Stimulated activated CD8-positive, alpha-beta memory T cell treated with anti-CD3 and anti-CD28 coated beads, Interleukin-4, amount 100 ng/mL, for 1 hour (primary cell): Measurements from ENCODE around the gene CSNK2A1.
A peak's percentile ranks its signal among the peaks of the same experiment; 100 is the strongest.
"Not testable (repeated sequence)": the region's sequence is repeated elsewhere in the genome, so short reads cannot be mapped to it uniquely, and the experiment has no call there.

ENCODE experiments used
- DNase-seq, 2 donors: peaks; one replicate each; pipeline ENCODE4 v3.0.0-alpha.2; 2020; ENCODE audit warnings: low read depth in 2 of 2, low spot score in 1 of 2

The CSNK2A1 gene

GRCh38 chr20:461254-462198, 82.1 kb downstream of the CSNK2A1 start:
- no peak for DNase-seq

GRCh38 chr20:460707-461106, 82.9 kb downstream of the CSNK2A1 start:
- no peak for DNase-seq

- no peak for DNase-seq
These were observed 83.4 kb downstream of the CSNK2A1 start for GRCh38 chr20:460180-460579.

- no peak for DNase-seq
These were observed 84.8 kb downstream of the CSNK2A1 start for GRCh38 chr20:458776-459175.

- no peak for DNase-seq
These were observed 88.6 kb downstream of the CSNK2A1 start for GRCh38 chr20:454951-455350.

- not testable (repeated sequence) for DNase-seq
These were observed 91.6 kb downstream of the CSNK2A1 start for GRCh38 chr20:452021-452420.

- no peak for DNase-seq
These were observed 97.9 kb downstream of the CSNK2A1 start for GRCh38 chr20:445514-446336.

- DNase-seq, result no peak
These were observed 98.6 kb downstream of the CSNK2A1 start for GRCh38 chr20:444862-445426.

GRCh38 chr20:444117-444516, 99.5 kb downstream of the CSNK2A1 start:
- DNase-seq, result no peak

GRCh38 chr20:443223-443775, 100.3 kb downstream of the CSNK2A1 start:
- no peak for DNase-seq

- no peak for DNase-seq
These were observed 103.0 kb downstream of the CSNK2A1 start for GRCh38 chr20:440636-441035.

- no peak for DNase-seq
These were observed 103.4 kb downstream of the CSNK2A1 start for GRCh38 chr20:440148-440547.

- DNase-seq, result peak in 1 of 2 donors; percentile 40
These were observed 104.8 kb downstream of the CSNK2A1 start for GRCh38 chr20:438571-439469.

GRCh38 chr20:437787-438486, 105.7 kb downstream of the CSNK2A1 start:
- DNase-seq, result no peak

- DNase-seq, result no peak
These were observed 107.1 kb downstream of the CSNK2A1 start for GRCh38 chr20:436476-436875.

GRCh38 chr20:435558-435957, 108.0 kb downstream of the CSNK2A1 start:
- no peak for DNase-seq

- no peak for DNase-seq
These were observed 108.8 kb downstream of the CSNK2A1 start for GRCh38 chr20:434661-435419.

GRCh38 chr20:434221-434620, 109.4 kb downstream of the CSNK2A1 start:
- no peak for DNase-seq
